HG02623 (cell line): ENCODE data around the gene TTC29.
A peak's percentile ranks its signal among the peaks of the same experiment; 100 is the strongest.

Experiments used
- ATAC-seq: cut with Tn5 transposase; IDR thresholded peaks from one replicate; pipeline ENCODE4 v1.9.1; 2021; ENCODE audit warnings: moderate library complexity; ENCODE audit not compliant: unreplicated experiment

The TTC29 gene

GRCh38 chr4:146945556-146946374, at the start of gene TTC29:
TTC29 (minus strand) TSS chr4:146945864; CDS start chr4:146939895, 5,969 bp downstream.
- peak; percentile 100 for ATAC-seq

GRCh38 chr4:146981651-146982050, 36.0 kb upstream of the TTC29 start:
- no peak for ATAC-seq

- no peak for ATAC-seq
Observed at GRCh38 chr4:146978641-146979040, 33.0 kb upstream of the TTC29 start.

- ATAC-seq = no peak
Observed at GRCh38 chr4:146976145-146976544, 30.5 kb upstream of the TTC29 start.

- no peak for ATAC-seq
Observed at GRCh38 chr4:146975527-146975926, 29.9 kb upstream of the TTC29 start.

GRCh38 chr4:146975036-146975435, 29.4 kb upstream of the TTC29 start:
- no peak for ATAC-seq

GRCh38 chr4:146972036-146972435, 26.4 kb upstream of the TTC29 start:
- no peak for ATAC-seq

- ATAC-seq = no peak
Observed at GRCh38 chr4:146969126-146969525, 23.5 kb upstream of the TTC29 start.

GRCh38 chr4:146960634-146961033, 15.0 kb upstream of the TTC29 start:
- no peak for ATAC-seq

GRCh38 chr4:146959692-146960091, 14.0 kb upstream of the TTC29 start:
- ATAC-seq = no peak

- ATAC-seq = no peak
Observed at GRCh38 chr4:146957237-146957636, 11.6 kb upstream of the TTC29 start.

- no peak for ATAC-seq
Observed at GRCh38 chr4:146952896-146953295, 7.2 kb upstream of the TTC29 start.

- ATAC-seq = no peak
Observed at GRCh38 chr4:146949559-146949958, 3.9 kb upstream of the TTC29 start.

GRCh38 chr4:146943691-146944375, 1.8 kb downstream of the TTC29 start:
- no peak for ATAC-seq

GRCh38 chr4:146932116-146932515, 13.5 kb downstream of the TTC29 start:
- ATAC-seq = no peak

GRCh38 chr4:146930673-146931072, 15.0 kb downstream of the TTC29 start:
- no peak for ATAC-seq

- no peak for ATAC-seq
Observed at GRCh38 chr4:146927695-146928094, 18.0 kb downstream of the TTC29 start.

GRCh38 chr4:146916479-146917076, 29.1 kb downstream of the TTC29 start:
- ATAC-seq = no peak

- ATAC-seq = no peak
Observed at GRCh38 chr4:146915132-146915531, 30.5 kb downstream of the TTC29 start.

- no peak for ATAC-seq
Observed at GRCh38 chr4:146900295-146900694, 45.4 kb downstream of the TTC29 start.

- no peak for ATAC-seq
Observed at GRCh38 chr4:146890301-146890700, 55.4 kb downstream of the TTC29 start.

- no peak for ATAC-seq
Observed at GRCh38 chr4:146883070-146883469, 62.6 kb downstream of the TTC29 start.
